Transverse colon (tissue), 4 donors: Measurements from ENCODE around the gene CRYBG1.

Experiments used
- POLR2AphosphoS5 ChIP-seq, 3 donors: sonication (generic); formaldehyde crosslinking; IDR thresholded peaks; one replicate each; pipeline ENCODE4 v1.6.1; 2016; ENCODE audit warnings: antibody characterized with exemption in 3 of 3
- TF ChIP-seq, protein P1 (sequence below), 5 experiments: fragments of 200-600 bp in 3 of 5; fragments of 450-650 bp in 2 of 5; sonication (generic) in 3 of 5; IDR thresholded peaks; 1 replicate in 2 of 5; 2 replicates in 3 of 5; pipeline ENCODE4 v1.5.1; 2016 to 2017; ENCODE audit warnings: antibody characterized with exemption in 5 of 5, inconsistent platforms in 3 of 5, mild to moderate bottlenecking in 2 of 5, moderate library complexity in 1 of 5

DNA sequence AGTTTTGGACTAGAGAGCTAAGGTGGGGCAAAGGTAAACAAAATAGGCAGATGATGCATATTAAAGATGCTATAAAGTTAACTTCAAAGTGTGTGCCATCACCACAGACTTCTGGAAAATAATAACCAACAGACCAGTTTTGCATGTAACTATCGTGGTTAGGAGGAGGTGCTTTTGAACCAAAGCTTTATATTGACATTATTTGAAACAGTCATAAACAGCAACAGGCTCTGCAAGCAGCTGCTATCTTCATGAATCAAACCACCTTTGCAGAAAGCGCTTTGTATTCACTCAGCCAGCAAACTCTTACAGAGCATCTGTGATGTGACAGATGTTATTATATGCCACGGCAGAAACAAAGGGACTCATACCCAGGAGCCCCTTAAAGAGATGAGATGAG is 81.9 kb downstream of the CRYBG1 start:
- TF ChIP-seq, protein P1, sequence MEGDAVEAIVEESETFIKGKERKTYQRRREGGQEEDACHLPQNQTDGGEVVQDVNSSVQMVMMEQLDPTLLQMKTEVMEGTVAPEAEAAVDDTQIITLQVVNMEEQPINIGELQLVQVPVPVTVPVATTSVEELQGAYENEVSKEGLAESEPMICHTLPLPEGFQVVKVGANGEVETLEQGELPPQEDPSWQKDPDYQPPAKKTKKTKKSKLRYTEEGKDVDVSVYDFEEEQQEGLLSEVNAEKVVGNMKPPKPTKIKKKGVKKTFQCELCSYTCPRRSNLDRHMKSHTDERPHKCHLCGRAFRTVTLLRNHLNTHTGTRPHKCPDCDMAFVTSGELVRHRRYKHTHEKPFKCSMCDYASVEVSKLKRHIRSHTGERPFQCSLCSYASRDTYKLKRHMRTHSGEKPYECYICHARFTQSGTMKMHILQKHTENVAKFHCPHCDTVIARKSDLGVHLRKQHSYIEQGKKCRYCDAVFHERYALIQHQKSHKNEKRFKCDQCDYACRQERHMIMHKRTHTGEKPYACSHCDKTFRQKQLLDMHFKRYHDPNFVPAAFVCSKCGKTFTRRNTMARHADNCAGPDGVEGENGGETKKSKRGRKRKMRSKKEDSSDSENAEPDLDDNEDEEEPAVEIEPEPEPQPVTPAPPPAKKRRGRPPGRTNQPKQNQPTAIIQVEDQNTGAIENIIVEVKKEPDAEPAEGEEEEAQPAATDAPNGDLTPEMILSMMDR (IDR thresholded peaks at IDR 0.05) = no peak
- TF ChIP-seq POLR2AphosphoS5 (IDR thresholded peaks at IDR 0.05) = no peak
